LNCaP clone FGC (cell line): ENCODE data around the gene MTREX.
A peak's percentile ranks its signal among the peaks of the same experiment; 100 is the strongest.

Experiments used
- DNase-seq: peaks from one replicate; pipeline ENCODE4 v3.0.0-alpha.2; 2011; ENCODE audit warnings: low read depth
- H3K4me3 ChIP-seq: 2 replicates; pipeline ENCODE4 v1.5.1; 2011; ENCODE audit warnings: mild to moderate bottlenecking, low read depth, low read length, control low read depth
- CTCF ChIP-seq: IDR thresholded peaks from 2 replicates; pipeline ENCODE4 v1.5.1; 2012; ENCODE audit warnings: mild to moderate bottlenecking; ENCODE audit not compliant: control insufficient read depth, insufficient read depth; ENCODE audit errors: extremely low read depth

MTREX gene

GRCh38 chr5:55453211-55453610 lies 145.4 kb downstream of the MTREX start:
- H3K4me3 ChIP-seq, result no peak overlapping the region
- no peak for TF ChIP-seq CTCF
- DNase-seq, result no peak

- no peak overlapping the region for H3K4me3 ChIP-seq
- no peak for TF ChIP-seq CTCF
- no peak for DNase-seq
Observed at GRCh38 chr5:55454282-55454681, 146.5 kb downstream of the MTREX start.

- TF ChIP-seq CTCF, result no peak
- no peak for DNase-seq
- H3K4me3 ChIP-seq, result no peak overlapping the region
Observed at GRCh38 chr5:55456216-55456895, 148.6 kb downstream of the MTREX start.

- DNase-seq, result no peak
- no peak for TF ChIP-seq CTCF
- no peak overlapping the region for H3K4me3 ChIP-seq
Observed at GRCh38 chr5:55459572-55459971, 151.8 kb downstream of the MTREX start.

GRCh38 chr5:55463613-55464012 lies 155.8 kb downstream of the MTREX start:
- no peak for DNase-seq
- no peak overlapping the region for H3K4me3 ChIP-seq

GRCh38 chr5:55467862-55468551 lies 160.2 kb downstream of the MTREX start:
- TF ChIP-seq CTCF, result no peak
- no peak overlapping the region for H3K4me3 ChIP-seq
- peak; percentile 54 for DNase-seq

More at GRCh38 chr5:55463613-55464012, 155.8 kb downstream of the MTREX start:
- TF ChIP-seq CTCF, result no peak

- no peak for DNase-seq
- H3K4me3 ChIP-seq, result no peak overlapping the region
- no peak for TF ChIP-seq CTCF
Observed at GRCh38 chr5:55469839-55470238, 162.1 kb downstream of the MTREX start.
